Liver (tissue), 3 donors: ENCODE data around the gene IL9.

ENCODE experiments used
- CTCF ChIP-seq: fragments of 150-350 bp; IDR thresholded peaks from 2 replicates; pipeline ENCODE4 v1.5.1; 2017; ENCODE audit warnings: improper control_type of control experiment, low read depth, low read length; ENCODE audit not compliant: missing input control
- EGR1 ChIP-seq, 2 donors: IDR thresholded peaks; 2 replicates each; pipeline ENCODE4 v1.6.1; 2016 to 2018; ENCODE audit warnings: antibody characterized with exemption in 2 of 2, low read depth in 2 of 2
- FOXA2 ChIP-seq: IDR thresholded peaks from 2 replicates; pipeline ENCODE4 v1.6.1; 2016; ENCODE audit warnings: antibody characterized with exemption
- GABPA ChIP-seq, 2 donors: IDR thresholded peaks in 1 of 2; conservative IDR thresholded peaks in 1 of 2; 2 replicates each; pipeline ENCODE4 v1.6.1; 2016; ENCODE audit warnings: antibody characterized with exemption in 2 of 2, mild to moderate bottlenecking in 1 of 2, moderate library complexity in 1 of 2
- JUND ChIP-seq, 2 donors: IDR thresholded peaks; 2 replicates each; pipeline ENCODE4 v1.6.1; 2016; ENCODE audit warnings: antibody characterized with exemption in 2 of 2
- RAD21 ChIP-seq, 2 donors: IDR thresholded peaks; 2 replicates each; pipeline ENCODE4 v1.6.1; 2016; ENCODE audit warnings: antibody characterized with exemption in 2 of 2, mild to moderate bottlenecking in 2 of 2
- REST ChIP-seq: IDR thresholded peaks from 2 replicates; pipeline ENCODE4 v1.6.1; 2016; ENCODE audit warnings: antibody characterized with exemption, mild to moderate bottlenecking
- RXRA ChIP-seq, 2 donors: IDR thresholded peaks; 2 replicates each; pipeline ENCODE4 v1.6.1; 2017 to 2018; ENCODE audit warnings: antibody characterized with exemption in 2 of 2, mild to moderate bottlenecking in 1 of 2
- SP1 ChIP-seq: IDR thresholded peaks from 2 replicates; pipeline ENCODE4 v1.6.1; 2018; ENCODE audit warnings: antibody characterized with exemption, mild to moderate bottlenecking
- YY1 ChIP-seq: IDR thresholded peaks from 2 replicates; pipeline ENCODE4 v1.6.1; 2016; ENCODE audit warnings: antibody characterized with exemption, mild to moderate bottlenecking
- TF ChIP-seq, protein P1 (sequence below): IDR thresholded peaks from 2 replicates; pipeline ENCODE4 v1.6.1; 2016; ENCODE audit warnings: antibody characterized with exemption
- TF ChIP-seq, protein P2 (sequence below): IDR thresholded peaks from 2 replicates; pipeline ENCODE4 v1.6.1; 2016; ENCODE audit warnings: antibody characterized with exemption
- TF ChIP-seq, protein P3 (sequence below): IDR thresholded peaks from 2 replicates; pipeline ENCODE4 v1.6.1; 2016; ENCODE audit warnings: antibody characterized with exemption
- donor health status: healthy.
- donor health status: healthy.

DNA sequence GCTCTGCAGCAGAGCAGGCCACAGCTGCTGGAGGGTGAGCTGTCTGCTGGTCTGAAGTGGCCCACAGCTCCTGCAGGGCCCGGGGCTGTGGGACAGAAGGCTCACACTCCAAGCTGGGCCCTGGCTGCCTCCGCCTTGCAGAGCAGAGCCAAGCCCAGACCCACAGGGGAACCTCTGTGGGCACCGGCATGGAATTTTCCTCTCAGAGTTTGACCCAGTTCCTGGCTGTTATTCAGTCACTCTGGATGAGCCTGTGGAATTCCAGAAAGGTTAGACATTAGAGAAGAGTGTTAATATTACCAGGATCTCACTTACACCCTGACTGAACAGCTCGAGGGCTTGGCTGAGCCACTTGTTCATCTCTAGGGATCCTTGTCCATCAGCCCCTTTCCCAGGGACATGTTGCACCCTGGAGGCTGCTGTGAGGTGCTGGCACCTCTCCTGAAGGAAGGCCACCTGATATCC, 17.5 kb downstream of the IL9 start:
- no peak for TF ChIP-seq GABPA (IDR thresholded peaks at IDR 0.05 in 1 of 2, conservative IDR thresholded peaks at IDR 0.05 in 1 of 2)
- no peak for TF ChIP-seq REST
- TF ChIP-seq CTCF, result no peak
- TF ChIP-seq, protein P1, sequence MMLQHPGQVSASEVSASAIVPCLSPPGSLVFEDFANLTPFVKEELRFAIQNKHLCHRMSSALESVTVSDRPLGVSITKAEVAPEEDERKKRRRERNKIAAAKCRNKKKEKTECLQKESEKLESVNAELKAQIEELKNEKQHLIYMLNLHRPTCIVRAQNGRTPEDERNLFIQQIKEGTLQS, result no peak
- TF ChIP-seq, protein P2, sequence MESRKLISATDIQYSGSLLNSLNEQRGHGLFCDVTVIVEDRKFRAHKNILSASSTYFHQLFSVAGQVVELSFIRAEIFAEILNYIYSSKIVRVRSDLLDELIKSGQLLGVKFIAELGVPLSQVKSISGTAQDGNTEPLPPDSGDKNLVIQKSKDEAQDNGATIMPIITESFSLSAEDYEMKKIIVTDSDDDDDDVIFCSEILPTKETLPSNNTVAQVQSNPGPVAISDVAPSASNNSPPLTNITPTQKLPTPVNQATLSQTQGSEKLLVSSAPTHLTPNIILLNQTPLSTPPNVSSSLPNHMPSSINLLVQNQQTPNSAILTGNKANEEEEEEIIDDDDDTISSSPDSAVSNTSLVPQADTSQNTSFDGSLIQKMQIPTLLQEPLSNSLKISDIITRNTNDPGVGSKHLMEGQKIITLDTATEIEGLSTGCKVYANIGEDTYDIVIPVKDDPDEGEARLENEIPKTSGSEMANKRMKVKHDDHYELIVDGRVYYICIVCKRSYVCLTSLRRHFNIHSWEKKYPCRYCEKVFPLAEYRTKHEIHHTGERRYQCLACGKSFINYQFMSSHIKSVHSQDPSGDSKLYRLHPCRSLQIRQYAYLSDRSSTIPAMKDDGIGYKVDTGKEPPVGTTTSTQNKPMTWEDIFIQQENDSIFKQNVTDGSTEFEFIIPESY, result no peak
- no peak for TF ChIP-seq RAD21 (IDR thresholded peaks at IDR 0.05)
- TF ChIP-seq JUND (IDR thresholded peaks at IDR 0.05), result no peak
- no peak for TF ChIP-seq YY1
- TF ChIP-seq, protein P3, sequence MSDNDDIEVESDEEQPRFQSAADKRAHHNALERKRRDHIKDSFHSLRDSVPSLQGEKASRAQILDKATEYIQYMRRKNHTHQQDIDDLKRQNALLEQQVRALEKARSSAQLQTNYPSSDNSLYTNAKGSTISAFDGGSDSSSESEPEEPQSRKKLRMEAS, result no peak
- TF ChIP-seq EGR1 (IDR thresholded peaks at IDR 0.05; ENCODE audit: low read depth in 2 of 2), result no peak
- no peak for TF ChIP-seq RXRA (IDR thresholded peaks at IDR 0.05)
- no peak for TF ChIP-seq SP1
- TF ChIP-seq FOXA2, result no peak
